GM23248 (cell line): ENCODE measurements around the gene TRIO.

Experiments used
- EZH2 ChIP-seq: fragments of 200-600 bp; sonication (generic); IDR thresholded peaks from 2 replicates; pipeline ENCODE4 v1.6.1; 2018; ENCODE audit warnings: antibody characterized with exemption, mild to moderate bottlenecking; ENCODE audit not compliant: insufficient read depth, poor library complexity, severe bottlenecking
- EZH2phosphoT487 ChIP-seq: fragments of 200-600 bp; sonication (generic); IDR thresholded peaks from 2 replicates; pipeline ENCODE4 v1.6.1; 2018; ENCODE audit warnings: antibody characterized with exemption, moderate library complexity, mild to moderate bottlenecking, low read depth; ENCODE audit not compliant: insufficient read depth

DNA sequence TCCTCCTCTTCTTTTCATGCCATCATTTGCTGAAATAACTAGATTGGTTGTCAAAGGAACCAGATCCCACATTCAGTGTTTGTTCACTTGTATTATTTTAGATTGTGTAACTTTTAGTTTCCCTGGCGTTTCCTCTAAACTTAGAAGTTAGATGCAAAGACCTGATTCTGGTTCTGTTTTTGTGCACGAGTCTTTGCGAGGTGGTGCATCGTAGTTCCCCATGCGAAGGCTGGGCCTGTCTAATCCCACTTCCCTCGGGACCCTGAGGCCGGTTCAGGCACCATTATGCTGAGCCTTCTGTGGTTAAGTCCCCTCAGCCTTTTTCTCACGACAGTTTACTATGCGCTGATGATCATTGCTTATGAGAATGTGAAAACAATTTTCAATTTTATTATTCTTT lies 219.3 kb downstream of the TRIO start:
- TF ChIP-seq EZH2 (no peak), EZH2phosphoT487 (no peak)
